GM19099 (cell line): Measurements from ENCODE around the gene FGD3.

Experiments used
- POLR2A ChIP-seq: IDR thresholded peaks from 3 replicates; pipeline ENCODE4 v1.6.1; 2011; ENCODE audit warnings: low read depth; ENCODE audit not compliant: insufficient read length; ENCODE audit errors: extremely low read depth

The FGD3 gene, protein sequence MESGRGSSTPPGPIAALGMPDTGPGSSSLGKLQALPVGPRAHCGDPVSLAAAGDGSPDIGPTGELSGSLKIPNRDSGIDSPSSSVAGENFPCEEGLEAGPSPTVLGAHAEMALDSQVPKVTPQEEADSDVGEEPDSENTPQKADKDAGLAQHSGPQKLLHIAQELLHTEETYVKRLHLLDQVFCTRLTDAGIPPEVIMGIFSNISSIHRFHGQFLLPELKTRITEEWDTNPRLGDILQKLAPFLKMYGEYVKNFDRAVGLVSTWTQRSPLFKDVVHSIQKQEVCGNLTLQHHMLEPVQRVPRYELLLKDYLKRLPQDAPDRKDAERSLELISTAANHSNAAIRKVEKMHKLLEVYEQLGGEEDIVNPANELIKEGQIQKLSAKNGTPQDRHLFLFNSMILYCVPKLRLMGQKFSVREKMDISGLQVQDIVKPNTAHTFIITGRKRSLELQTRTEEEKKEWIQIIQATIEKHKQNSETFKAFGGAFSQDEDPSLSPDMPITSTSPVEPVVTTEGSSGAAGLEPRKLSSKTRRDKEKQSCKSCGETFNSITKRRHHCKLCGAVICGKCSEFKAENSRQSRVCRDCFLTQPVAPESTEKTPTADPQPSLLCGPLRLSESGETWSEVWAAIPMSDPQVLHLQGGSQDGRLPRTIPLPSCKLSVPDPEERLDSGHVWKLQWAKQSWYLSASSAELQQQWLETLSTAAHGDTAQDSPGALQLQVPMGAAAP

DNA sequence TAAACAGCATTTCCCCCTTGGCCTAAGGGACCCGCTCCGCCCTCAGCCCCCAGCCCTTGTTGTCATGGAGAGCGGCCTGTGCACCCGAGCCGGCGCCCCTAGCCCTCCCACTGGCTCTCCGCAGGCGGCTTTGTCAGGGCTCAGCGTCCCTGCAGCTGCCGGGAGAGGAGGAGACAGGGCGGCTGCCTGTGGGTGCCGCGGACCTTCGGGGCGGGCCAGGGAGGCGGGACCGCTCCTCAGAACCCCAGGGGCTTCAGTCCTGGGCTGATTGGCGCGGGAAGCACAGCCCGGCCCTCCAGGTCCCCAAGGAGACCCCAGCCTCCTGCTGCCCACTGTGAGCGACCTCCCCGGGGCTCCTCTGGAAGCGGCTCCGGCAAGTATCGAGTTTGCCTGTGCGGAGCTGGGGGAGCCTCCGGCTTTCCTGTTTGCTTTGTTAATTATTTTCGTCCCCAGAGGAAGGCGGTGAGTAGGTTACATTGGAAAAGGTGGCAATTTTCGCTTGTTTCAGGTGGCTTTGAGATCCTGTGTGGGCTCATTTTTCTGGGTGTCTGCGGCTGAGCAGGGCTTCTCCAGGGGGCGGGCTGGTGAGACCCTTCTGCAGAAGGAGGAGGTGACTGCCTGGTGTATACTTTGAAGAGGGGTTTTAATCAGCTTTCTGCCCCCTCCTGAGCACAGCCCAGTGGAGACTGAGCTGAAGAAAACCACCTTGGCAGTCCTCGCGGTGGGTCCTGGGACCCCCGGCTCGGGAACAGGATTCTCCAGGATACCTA lies at the start of gene FGD3:
FGD3 (plus strand) TSS at position 256 of the 770 bp plus-strand sequence. CDS start 28,734 bp downstream, outside the sequence.
- no peak for TF ChIP-seq POLR2A

DNA sequence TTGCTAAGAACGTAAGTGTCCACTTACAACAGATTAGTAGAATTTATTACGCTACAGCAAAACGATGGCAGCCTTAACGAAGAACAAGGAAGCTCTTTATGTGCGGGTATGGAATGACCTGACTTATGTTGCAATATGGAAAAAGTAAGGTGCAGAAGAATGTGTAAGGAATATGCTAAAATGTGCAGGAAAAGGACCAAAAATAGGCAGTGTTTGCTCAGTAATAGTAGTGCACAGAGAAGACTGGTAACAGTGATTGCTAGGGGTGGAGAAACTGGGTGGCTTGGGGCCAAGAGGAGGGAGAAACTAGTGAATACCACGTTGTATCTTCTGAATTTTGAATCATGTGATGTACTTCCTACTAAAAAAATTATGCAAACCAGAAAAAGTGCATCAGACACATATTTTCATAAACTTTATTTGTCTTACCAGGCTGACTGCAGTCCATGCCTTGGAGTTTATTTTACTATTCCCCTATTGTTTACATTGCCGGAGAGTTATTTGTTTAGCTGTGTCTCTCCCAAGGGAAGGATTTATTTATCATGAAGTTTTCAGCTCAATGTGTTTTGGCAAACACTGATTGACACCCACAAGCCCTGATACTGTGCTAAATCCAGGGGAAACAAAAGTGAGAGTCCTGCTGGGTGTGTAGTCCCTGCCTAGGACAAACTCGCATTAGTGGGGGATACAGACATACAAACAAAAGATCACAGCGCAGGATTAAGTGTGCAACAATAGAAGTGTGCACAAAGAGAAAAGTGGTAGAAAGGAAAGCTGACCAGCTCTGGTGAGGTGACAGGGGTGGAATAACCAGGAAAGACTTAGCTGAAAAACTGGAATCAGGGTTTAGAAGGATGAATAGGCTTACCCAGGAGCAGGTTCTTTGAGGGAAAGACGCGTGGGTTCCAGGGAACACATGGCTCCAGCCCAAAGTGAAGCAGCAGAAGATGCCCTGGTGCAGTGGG lies 35.5 kb upstream of the FGD3 start:
- no peak for TF ChIP-seq POLR2A

DNA sequence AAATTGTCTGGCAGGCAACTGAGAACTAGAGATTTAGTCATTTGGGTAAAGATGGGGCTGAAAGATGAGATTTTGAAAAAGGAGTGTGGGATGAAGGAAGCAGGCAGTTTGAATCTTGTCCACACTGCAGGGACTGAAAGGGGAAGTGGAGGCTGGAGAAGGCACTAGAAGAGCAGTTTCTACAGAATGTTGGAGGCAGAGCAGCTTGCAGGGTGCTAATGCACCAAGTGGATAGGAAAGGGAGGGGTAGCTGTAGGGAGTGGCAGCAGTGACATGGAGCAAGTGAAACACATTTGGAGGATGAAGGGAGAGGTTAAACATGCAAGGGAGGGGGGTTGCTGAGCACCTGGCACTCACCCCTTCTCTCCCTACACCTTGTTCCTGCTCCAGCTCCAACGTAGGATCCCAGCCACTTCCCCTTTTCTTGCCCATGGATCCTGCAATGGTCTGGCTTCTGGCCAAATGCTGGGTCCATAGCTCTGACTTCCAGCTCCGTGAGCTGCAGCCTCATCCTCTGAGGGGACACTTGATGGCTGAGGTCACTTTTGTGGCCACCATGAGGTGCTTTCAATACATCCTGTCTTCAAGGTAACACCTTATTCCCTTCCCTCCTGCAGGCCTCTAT lies 30.0 kb upstream of the FGD3 start:
- TF ChIP-seq POLR2A = no peak

DNA sequence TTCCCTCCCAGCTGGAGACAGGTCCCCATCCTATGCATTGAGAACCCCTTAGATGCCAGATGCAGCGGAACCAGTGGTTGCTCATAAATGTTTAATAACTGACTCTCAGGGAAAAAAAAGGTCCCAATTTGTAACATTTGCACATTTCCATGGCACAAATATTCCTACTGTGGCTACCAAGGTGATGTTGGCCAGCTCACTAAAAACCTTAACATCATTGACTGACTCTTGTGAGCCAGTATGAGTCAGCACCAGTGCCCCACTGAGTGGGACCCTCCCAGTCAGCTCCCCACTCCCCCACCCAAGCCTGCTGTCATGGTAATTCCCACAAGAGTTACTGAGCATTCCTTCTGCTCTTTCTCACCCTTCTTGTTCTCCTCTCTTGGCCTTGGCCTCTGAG lies 26.9 kb upstream of the FGD3 start:
- TF ChIP-seq POLR2A = no peak

DNA sequence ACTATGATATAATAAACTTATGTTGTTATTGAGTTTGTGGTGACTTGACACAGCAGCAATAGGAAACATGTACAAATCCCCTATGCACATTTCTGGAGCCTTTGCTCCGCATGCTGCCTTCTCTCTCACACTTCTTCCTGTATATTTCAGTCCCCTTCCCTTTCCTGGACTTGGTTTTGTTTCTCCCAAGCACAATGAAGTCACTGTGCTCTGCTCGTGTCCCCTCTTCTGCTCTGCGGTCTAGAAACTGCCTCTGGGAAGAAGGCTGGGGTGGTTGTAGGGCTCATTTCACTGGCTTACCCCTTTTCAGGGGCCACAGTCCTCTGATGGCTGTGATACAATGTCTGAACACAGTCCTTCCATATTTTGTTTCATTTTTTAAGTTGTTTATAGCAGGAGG lies 15.7 kb upstream of the FGD3 start:
- TF ChIP-seq POLR2A = no peak

DNA sequence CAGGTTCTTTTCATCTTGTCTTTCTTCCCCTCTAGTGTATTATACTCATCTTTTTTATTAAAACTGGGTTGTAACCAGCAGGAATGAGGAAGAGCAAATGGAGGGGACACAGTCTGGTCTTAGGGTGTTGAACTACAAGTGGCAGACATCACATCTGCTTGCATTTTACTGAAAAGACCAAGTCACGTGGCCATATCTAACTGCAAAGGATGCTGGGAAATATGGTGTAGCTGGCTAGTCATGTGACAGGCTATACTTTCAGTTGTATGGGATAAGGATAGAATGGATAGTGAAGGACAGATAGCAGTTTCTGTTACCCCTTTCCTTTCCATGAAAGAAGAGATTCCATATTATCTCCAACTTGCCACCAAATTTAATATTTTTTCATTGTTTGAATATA lies 13.0 kb upstream of the FGD3 start:
- TF ChIP-seq POLR2A = no peak

DNA sequence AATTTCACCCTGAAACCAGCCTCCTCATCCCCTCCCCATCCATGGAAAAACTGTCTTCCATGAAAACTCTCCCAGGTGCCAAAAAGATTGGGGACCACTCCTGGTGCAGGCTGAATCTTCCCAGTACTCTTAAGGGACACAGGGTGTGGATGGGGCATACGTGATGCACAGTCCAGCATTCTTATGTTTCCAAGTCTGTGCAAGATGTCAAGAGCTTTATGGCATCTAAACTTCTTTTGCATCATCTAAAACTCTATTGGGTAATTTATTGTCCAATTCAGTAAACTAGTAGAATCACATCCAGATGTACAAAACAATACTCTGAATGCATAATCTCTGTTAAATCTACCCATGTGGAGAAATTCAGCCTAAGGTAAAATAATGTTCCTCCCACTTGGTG lies 9.3 kb upstream of the FGD3 start:
- no peak for TF ChIP-seq POLR2A

DNA sequence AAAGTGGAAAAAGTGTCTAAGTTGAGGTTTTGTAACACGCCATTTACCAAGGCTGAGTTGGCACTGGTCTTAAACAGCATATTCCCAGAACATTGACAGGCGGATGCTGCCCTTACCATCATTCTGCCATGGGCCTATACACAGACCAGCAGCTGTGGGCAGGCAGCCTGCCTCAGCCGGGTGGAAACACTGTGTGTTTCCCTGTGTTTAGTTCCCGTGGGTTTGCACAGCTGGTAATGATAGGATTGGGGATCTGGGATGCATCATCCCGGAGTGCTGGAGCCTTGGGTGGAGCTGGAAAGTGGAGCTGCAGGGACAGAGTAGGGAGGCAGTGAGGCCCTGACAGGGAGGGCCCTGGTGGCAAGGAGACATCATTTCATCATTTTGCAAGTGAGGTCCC lies 5.5 kb upstream of the FGD3 start:
- TF ChIP-seq POLR2A = no peak

DNA sequence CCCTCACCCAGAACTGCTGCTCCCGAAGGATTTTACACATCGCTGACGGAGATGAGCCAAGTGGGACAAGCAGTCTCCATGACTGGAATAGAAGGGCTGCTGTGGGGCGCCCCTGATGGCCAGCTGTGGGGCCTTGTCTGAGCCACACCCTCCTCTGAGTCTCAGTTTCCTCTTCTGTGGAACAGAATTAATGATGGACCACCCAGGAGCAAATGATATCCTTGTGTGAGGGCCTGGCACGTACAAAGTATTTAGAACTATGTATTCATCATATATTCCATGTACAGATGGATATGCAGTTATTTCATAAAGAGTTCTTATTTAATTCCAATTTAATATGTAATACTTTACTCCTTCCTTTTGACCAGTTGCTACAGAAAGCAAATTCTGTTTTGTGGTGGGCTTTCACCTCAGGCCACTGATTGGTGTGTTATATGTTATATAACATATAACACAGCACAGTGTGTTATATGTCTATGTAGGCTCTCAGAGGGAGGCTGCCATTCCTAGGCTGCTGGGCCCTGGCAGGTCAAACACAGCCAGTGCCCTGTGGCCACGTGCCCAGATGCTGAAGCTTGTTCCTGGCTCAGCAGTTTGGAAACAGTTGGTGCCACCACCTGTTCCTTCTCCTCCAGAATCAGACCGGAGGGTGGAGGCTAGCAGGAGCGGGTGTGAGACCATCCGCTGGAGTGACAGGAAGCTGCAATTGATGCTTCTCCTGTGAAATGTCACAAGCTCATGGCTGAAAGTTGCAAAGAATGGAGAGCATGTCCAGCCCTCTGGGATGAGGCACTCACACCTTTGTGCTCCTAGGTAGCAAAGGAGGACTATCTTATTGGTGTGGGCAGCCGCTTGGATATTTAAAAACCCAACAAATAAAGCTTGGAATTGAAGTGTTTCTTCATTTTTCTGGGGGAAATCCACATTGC lies 4.4 kb upstream of the FGD3 start:
- no peak for TF ChIP-seq POLR2A

DNA sequence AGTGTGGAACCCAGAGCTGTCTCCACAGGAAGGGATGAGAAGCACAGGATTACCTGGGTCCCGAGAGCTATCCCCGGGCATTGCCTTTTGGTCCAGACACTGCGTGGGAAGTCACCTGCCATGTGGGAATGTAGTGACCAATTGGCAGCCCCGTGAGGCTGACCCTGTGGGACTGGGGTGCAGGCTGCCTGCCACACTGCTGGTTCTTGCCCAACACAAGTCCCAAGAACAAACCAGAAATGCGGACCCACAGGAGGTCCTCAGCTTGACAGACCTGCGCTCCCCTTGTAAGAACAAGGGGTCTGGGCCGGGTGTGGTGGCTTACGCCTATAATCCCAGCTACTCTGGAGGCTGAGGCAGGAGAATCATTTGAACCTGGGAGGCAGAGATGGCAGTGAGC lies 2.4 kb upstream of the FGD3 start:
- TF ChIP-seq POLR2A = no peak

DNA sequence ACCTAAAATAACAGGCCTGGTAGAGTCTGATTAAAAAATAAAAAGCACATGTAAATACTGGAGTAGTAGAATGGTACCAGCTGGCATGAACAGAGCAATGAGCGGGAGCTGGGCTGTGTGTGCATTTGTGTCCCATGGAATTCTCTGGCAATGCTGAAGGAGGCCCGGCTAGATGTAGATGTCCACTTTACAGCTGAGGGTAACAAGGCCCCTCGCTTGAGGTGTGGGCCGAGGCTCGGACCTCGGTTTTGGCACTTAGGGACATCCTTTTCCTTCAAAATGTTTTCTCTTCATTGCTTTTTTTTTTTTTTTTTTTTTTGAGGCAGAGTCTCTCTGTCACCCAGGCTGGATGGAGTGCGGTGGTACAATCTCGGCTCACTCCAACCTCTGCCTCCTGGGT lies 1.5 kb upstream of the FGD3 start:
- no peak for TF ChIP-seq POLR2A

DNA sequence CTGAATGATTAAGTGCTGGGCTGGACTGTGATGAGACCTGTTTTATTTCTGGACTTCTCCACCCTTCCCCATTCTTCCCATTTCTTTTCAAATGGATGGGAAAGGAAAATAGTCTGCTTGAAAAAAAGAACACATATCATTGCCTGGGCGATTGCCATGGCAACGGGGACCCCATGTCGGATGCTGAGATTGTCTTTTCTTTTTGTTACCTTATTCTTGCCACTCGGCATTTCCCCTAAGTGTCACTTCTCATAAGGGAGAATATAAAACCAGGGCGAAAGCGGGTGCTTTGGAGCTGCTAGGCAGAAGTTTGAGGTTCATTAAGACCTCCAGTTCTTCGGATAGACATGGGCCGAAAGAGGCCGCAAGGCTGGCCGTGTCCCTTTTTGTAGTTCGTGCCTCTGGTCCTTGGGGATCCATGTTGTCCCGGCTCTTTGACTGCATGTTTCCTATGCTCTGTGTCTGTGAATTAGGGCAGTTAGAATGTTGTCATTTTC lies 763 bp downstream of the FGD3 start:
- TF ChIP-seq POLR2A = no peak

DNA sequence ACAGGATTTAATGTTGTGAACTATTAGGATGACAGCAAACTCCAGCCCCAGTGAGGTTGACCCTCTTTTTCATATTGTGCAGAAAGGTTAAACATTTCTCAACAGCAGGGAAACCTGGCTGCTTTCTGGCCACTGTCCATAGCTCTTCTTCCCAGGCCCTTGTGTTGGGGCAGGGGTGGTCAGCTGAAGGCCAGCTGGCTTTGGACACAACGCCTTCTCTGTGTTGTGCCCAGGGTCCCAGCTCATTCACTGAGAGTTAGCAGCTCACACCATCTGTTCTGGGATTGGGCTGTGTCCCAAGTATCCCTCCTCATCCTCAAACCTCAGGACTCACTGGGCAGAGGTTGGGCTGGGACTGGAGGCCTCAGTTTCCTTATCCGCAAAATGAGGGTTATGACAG lies 1.3 kb downstream of the FGD3 start:
- TF ChIP-seq POLR2A = no peak
